Activated T-helper 2 cell treated with anti-CD3 and anti-CD28 coated beads, Interferon-gamma antibody, Interleukin-2, Interleukin-4, amounts not matched to agents 10 μg/mL and 5 μg/mL and 100 μg/mL, durations not matched to agents 14 hours and 24 hours and 36 hours (primary cell): ENCODE data around the gene CR1L. TPM values are rescaled to one million over a fixed set of nuclear protein-coding genes. Genes with fewer than 3 reads are reported as not detected.
"Not testable (repeated sequence)": the region's sequence is repeated elsewhere in the genome, so short reads cannot be mapped to it uniquely, and the experiment has no call there.

Experiments used
- DNase-seq: peaks from one replicate; pipeline ENCODE4 v3.0.0; 2021; ENCODE audit warnings: low spot score
- H3K27ac Mint-ChIP-seq: one replicate; pipeline ENCODE4 v1.8.0; 2021; ENCODE audit warnings: mixed read lengths
- H3K27me3 Mint-ChIP-seq: one replicate; pipeline ENCODE4 v1.8.0; 2021; ENCODE audit warnings: low read depth, mixed read lengths
- H3K36me3 Mint-ChIP-seq: one replicate; pipeline ENCODE4 v1.8.0; 2021; ENCODE audit warnings: low read depth, mixed read lengths
- H3K4me1 Mint-ChIP-seq: one replicate; pipeline ENCODE4 v1.8.0; 2021; ENCODE audit warnings: low read depth, mixed read lengths
- H3K4me3 Mint-ChIP-seq: one replicate; pipeline ENCODE4 v1.8.0; 2021; ENCODE audit warnings: low read depth, mild to moderate bottlenecking, moderate library complexity, mixed read lengths
- H3K9me3 Mint-ChIP-seq: one replicate; pipeline ENCODE4 v1.8.0; 2021; ENCODE audit warnings: mixed read lengths
- intact Hi-C: fragments of 100-400 bp; cut with micrococcal nuclease; formaldehyde crosslinking; loops from one replicate; pipeline ENCODE4 v1.15.1; 2023
- total RNA-seq: library from RNA; stranded (reverse); gene quantifications from 2 replicates; pipeline ENCODE4 v1.2.3, GENCODE V29; 2022

Gene CR1L
- total RNA-seq, 1 donor from 2014 or later = not detected

- H3K36me3 Mint-ChIP-seq = no peaks in the 10 kb centered on the region
- no peak overlapping the region for H3K27ac Mint-ChIP-seq
- intact Hi-C loops = no loop called here
- H3K27me3 Mint-ChIP-seq = peaks cover 16% of the 10 kb centered on the region
- DNase-seq = no peak
- no peaks in the 10 kb centered on the region for H3K9me3 Mint-ChIP-seq
- H3K4me1 Mint-ChIP-seq = no peaks in the 10 kb centered on the region
- no peak overlapping the region for H3K4me3 Mint-ChIP-seq
These were observed 58.8 kb downstream of the CR1L start for GRCh38 chr1:207703712-207704111.

GRCh38 chr1:207708004-207708403 lies 63.1 kb downstream of the CR1L start:
- H3K4me1 Mint-ChIP-seq, intact Hi-C loops, H3K4me3 Mint-ChIP-seq, H3K36me3 Mint-ChIP-seq, DNase-seq, H3K9me3 Mint-ChIP-seq, H3K27ac Mint-ChIP-seq: not testable (repeated sequence)
- peaks cover 10% of the 10 kb centered on the region for H3K27me3 Mint-ChIP-seq

DNA sequence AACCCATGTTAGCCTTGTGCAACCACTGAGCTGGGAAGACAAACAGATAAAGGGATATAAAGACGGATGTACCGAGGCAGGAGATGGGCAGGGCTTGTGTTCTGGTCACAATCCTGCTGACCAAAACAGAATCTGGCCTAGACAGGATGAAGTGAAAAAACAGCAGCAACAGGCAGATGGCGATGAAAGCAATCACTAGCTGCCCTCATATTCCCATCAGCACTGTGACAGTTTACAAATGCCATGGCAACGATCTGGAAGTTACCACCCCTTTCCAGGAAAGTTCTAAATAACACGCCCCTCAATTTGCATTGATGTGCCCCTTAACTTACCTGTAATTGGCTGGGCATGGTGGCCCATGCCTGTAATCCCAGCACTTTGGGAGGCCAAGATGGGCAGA lies 66.4 kb downstream of the CR1L start:
- Mint-ChIP-seq H3K9me3 (no peaks in the 10 kb centered on the region), H3K4me1 (no peaks in the 10 kb centered on the region), H3K27me3 (peaks cover 8% of the 10 kb centered on the region), H3K36me3 (no peaks in the 10 kb centered on the region), H3K4me3 (no peak overlapping the region), H3K27ac (no peak overlapping the region)
- no peak for DNase-seq
- intact Hi-C loops = no loop called here

DNA sequence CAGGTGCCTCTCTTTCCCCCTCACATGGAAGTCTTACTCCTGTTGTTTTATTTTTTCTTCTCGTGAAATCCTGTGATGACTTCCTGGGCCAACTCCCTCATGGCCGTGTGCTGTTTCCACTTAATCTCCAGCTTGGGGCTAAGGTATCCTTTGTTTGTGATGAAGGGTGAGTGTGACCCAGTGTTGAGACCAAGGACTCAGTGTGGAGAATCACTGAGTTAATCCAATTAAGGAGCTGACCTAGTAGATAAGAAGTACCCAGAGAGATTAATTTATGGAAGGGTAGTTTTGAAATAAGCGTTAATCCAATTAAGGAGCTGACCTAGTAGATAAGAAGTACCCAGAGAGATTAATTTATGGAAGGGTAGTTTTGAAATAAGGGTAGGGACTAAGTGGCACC lies 67.8 kb downstream of the CR1L start:
- H3K27me3 Mint-ChIP-seq, H3K27ac Mint-ChIP-seq, intact Hi-C loops, H3K36me3 Mint-ChIP-seq, DNase-seq, H3K4me1 Mint-ChIP-seq, H3K9me3 Mint-ChIP-seq, H3K4me3 Mint-ChIP-seq: not testable (repeated sequence)

GRCh38 chr1:207713529-207713928 lies 68.6 kb downstream of the CR1L start:
- Mint-ChIP-seq H3K4me1 (no peaks in the 10 kb centered on the region), H3K9me3 (no peaks in the 10 kb centered on the region)
- no peak for DNase-seq

GRCh38 chr1:207719234-207719633 lies 74.3 kb downstream of the CR1L start:
- Mint-ChIP-seq H3K36me3 (no peaks in the 10 kb centered on the region), H3K27ac (no peak overlapping the region), H3K4me1 (no peaks in the 10 kb centered on the region), H3K4me3 (no peak overlapping the region), H3K27me3 (peaks cover 4% of the 10 kb centered on the region), H3K9me3 (no peaks in the 10 kb centered on the region)
- intact Hi-C loops = no loop called here
- DNase-seq = no peak

More at GRCh38 chr1:207713529-207713928, 68.6 kb downstream of the CR1L start:
- Mint-ChIP-seq H3K36me3 (no peaks in the 10 kb centered on the region), H3K4me3 (no peak overlapping the region), H3K27ac (no peak overlapping the region), H3K27me3 (peaks cover 4% of the 10 kb centered on the region)
- intact Hi-C loops = no loop called here

- H3K36me3 Mint-ChIP-seq, DNase-seq, H3K4me1 Mint-ChIP-seq, H3K27me3 Mint-ChIP-seq, H3K4me3 Mint-ChIP-seq, H3K27ac Mint-ChIP-seq, intact Hi-C loops, H3K9me3 Mint-ChIP-seq: not testable (repeated sequence)
These were observed 83.4 kb downstream of the CR1L start for GRCh38 chr1:207728200-207728858.

- H3K4me3 Mint-ChIP-seq, H3K4me1 Mint-ChIP-seq, DNase-seq, H3K27me3 Mint-ChIP-seq, H3K9me3 Mint-ChIP-seq, H3K27ac Mint-ChIP-seq, intact Hi-C loops, H3K36me3 Mint-ChIP-seq: not testable (repeated sequence)
These were observed 92.7 kb downstream of the CR1L start for GRCh38 chr1:207737503-207738157.

- H3K9me3 Mint-ChIP-seq, H3K4me1 Mint-ChIP-seq, H3K4me3 Mint-ChIP-seq, H3K27ac Mint-ChIP-seq, H3K27me3 Mint-ChIP-seq, intact Hi-C loops, H3K36me3 Mint-ChIP-seq, DNase-seq: not testable (repeated sequence)
These were observed 93.3 kb downstream of the CR1L start for GRCh38 chr1:207738158-207738659.

GRCh38 chr1:207740207-207740606 lies 95.3 kb downstream of the CR1L start:
- no peak for DNase-seq
- Mint-ChIP-seq H3K9me3 (no peaks in the 10 kb centered on the region), H3K27ac (no peak overlapping the region), H3K36me3 (no peaks in the 10 kb centered on the region), H3K4me3 (no peak overlapping the region), H3K27me3 (peaks cover 2% of the 10 kb centered on the region), H3K4me1 (no peaks in the 10 kb centered on the region)
- intact Hi-C loops = no loop called here

GRCh38 chr1:207742850-207743555 lies 98.1 kb downstream of the CR1L start:
- intact Hi-C loops = no loop called here
- DNase-seq = no peak
- Mint-ChIP-seq H3K4me1 (no peaks in the 10 kb centered on the region), H3K36me3 (no peaks in the 10 kb centered on the region), H3K9me3 (no peaks in the 10 kb centered on the region), H3K27ac (no peak overlapping the region), H3K27me3 (peaks cover 2% of the 10 kb centered on the region), H3K4me3 (no peak overlapping the region)

DNA sequence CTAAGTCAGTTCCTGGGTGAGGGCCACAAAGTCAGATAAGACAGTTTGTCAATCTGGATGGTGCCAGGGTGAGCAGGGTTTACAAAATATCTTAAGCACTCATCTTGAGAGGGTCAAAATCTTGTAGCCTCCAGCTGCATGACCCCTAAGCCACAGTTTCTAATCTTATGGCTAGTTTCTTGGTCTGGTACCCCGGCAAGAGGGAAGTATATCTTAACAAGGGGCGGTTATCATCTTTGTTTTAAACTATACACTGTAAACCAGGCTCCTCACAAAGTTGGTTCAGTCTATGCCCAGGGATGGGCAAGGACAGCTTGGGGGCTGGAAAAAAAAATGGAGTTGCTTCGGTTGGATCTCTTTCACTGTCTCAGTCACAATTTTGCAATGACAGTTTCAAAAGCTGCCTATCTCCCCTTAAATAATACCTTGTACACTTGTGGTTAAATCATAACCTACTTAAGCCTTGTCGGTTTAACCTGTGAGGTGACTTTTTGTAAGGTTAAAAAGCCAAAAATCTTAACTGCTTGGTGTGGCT lies 99.1 kb downstream of the CR1L start:
- no peak for DNase-seq
- Mint-ChIP-seq H3K4me1 (peaks cover 5% of the 10 kb centered on the region), H3K36me3 (no peaks in the 10 kb centered on the region), H3K27ac (no peak overlapping the region), H3K4me3 (no peak overlapping the region), H3K9me3 (no peaks in the 10 kb centered on the region), H3K27me3 (no peaks in the 10 kb centered on the region)
- intact Hi-C loops = no loop called here

DNA sequence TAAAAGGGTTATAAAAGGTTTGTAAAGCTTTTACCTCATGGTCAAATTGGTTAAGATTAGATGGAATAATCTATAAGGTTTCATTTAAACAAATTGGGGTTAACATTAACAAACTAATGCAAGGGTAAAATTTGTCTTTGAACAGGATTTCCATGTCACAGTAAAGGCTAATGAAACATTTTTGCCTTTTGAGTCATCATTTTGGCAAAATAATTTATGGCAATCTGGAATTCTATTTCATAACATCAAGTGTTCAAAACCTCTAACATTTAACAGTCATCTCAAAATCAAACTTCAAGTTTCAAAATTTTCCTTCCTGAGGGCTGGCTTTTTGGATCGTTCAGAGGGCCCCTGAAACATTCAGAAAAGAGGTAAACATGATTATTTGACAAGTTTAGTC lies 100.4 kb downstream of the CR1L start:
- peaks cover 13% of the 10 kb centered on the region for H3K4me1 Mint-ChIP-seq

More for the DNA sequence above, 100.4 kb downstream of the CR1L start:
- intact Hi-C loops = no loop called here
- no peak for DNase-seq
- H3K9me3 Mint-ChIP-seq = no peaks in the 10 kb centered on the region
- H3K27ac Mint-ChIP-seq = no peak overlapping the region
- no peaks in the 10 kb centered on the region for H3K27me3 Mint-ChIP-seq
- no peaks in the 10 kb centered on the region for H3K36me3 Mint-ChIP-seq
- H3K4me3 Mint-ChIP-seq = no peak overlapping the region
